ENCODE measurements around the gene MBD1. TPM values are rescaled to one million over a fixed set of nuclear protein-coding genes. Genes with fewer than 3 reads are reported as not detected.

The MBD1 gene
- total and polyA plus RNA-seq, 10 of the 15 experiments (the other 5 are each of a cell fraction or from before 2014, with no cell fraction given): 8.4 to 97.7 (median 59.9) TPM

- TF ChIP-seq PAX8 (IDR thresholded peaks at IDR 0.05): no peak
- TF ChIP-seq MLLT1 (IDR thresholded peaks at IDR 0.05): no peak
Observed at GRCh38 chr18:50285071-50285470, 3.7 kb upstream of the MBD1 start (continued).

DNA sequence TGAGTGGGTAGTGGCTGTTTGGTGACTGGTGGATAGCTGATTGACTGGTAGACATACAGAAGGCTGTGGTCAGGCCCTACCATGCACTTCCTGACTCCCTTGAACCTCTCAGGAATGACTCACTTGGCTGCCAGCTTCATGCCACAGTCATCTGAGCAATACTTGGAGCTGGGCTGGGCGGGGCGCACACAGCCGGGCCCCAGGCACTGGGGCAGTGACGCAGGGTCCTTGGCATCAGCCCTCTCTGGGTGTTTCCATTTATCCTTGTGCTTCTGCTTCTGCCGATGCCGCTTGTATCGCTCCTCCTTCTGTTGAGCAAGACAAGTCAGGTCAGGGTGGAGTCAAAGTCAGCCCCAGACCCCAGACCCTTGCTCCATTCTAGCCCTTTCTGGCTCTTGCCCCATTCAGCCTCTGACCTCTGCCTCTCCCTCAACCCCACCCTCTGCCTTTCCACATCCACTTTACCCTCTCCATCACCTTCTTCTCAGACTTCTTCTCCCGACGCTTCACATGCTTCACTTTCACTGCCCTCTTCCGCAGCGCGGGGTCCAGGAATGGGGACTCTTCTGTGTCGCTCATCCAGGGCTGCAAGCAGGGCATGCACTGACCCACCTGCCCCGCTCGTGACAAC lies 3.0 kb upstream of the MBD1 start:
- H2AFZ ChIP-seq (ENCODE audit: control insufficient read depth, low read depth, low read length): no peak overlapping the region
- peaks cover 42% of the 10 kb centered on the region for H3K79me2 ChIP-seq (ENCODE audit: control insufficient read depth, insufficient read depth, low read length)
- no peak overlapping the region for H3K4me3 ChIP-seq
- WGBS (ENCODE audit: insufficient coverage, insufficient replicate concordance, low lambda C conversion rate, missing lambda C conversion rate): over 99% methylated on average over 15 of the region's 15 CpGs
- no TSS peak for BruUV-seq (replicated peaks)
- ATAC-seq (no peak), DNase-seq (ENCODE audit: low read depth, low spot score) (no peak), FAIRE-seq (no peak)
- ChIA-PET SMC1A (ENCODE audit: uncharacterized antibody, unreplicated experiment) (interaction anchor here (1.2 kb wide), 1 partner anchor 73 kb away, joined by 4 read pairs; no protein-coding TSS in a partner anchor), POLR2A (no interaction called here), CTCF (no interaction called here), RAD21 (ENCODE audit: unreplicated experiment) (interaction anchor here (3.9 kb wide), 1 partner anchor 72 kb away, joined by 49 read pairs; no protein-coding TSS in a partner anchor)
- H3K9me3 ChIP-seq (replicated peaks; ENCODE audit: control insufficient read depth, insufficient read depth, low read length): no peaks in the 10 kb centered on the region
- peaks cover 17% of the 10 kb centered on the region for H3K4me1 ChIP-seq (ENCODE audit: control insufficient read depth, insufficient read depth, low read length)
- no peak for TF ChIP-seq SUPT20H (IDR thresholded peaks at IDR 0.05; ENCODE audit: borderline replicate concordance, control insufficient read depth, low read depth, low read length)
- no peak for TF ChIP-seq MTA2 (IDR thresholded peaks at IDR 0.05; ENCODE audit: low read depth)
- no peak for TF ChIP-seq ATF7 (IDR thresholded peaks at IDR 0.05; ENCODE audit: low read depth)
- TF ChIP-seq EZH2 (IDR thresholded peaks at IDR 0.05; ENCODE audit: borderline replicate concordance, control insufficient read depth, low read depth, low read length): no peak
- no peak for TF ChIP-seq PAX5 (IDR thresholded peaks at IDR 0.05; ENCODE audit: borderline replicate concordance, low read depth, low read length)
- no peak for TF ChIP-seq SMARCA5 (IDR thresholded peaks at IDR 0.05)
- TF ChIP-seq ZNF207 (IDR thresholded peaks at IDR 0.05; ENCODE audit: borderline replicate concordance): no peak
- TF ChIP-seq RCOR1 (conservative IDR thresholded peaks at IDR 0.05; ENCODE audit: low read depth, low read length): no peak
- no peak for TF ChIP-seq MYB (IDR thresholded peaks at IDR 0.05; ENCODE audit: borderline replicate concordance, low read depth, low read length)
- no peak for TF ChIP-seq STAT1 (conservative IDR thresholded peaks at IDR 0.05)
- H3K9ac ChIP-seq (ENCODE audit: control insufficient read depth, insufficient read depth, low read length): no peak overlapping the region
- no peak overlapping the region for H3K27ac ChIP-seq (ENCODE audit: control insufficient read depth, insufficient read depth)
- H3K4me2 ChIP-seq (ENCODE audit: control insufficient read depth, insufficient read depth): no peak overlapping the region
- in situ Hi-C loops (cut with MboI) (loop anchor here (10.0 to 25.0 kb wide), 3 partner anchors 70 to 1472 kb away; no protein-coding TSS in a partner anchor), intact Hi-C loops (cut with micrococcal nuclease; ENCODE audit: unreplicated experiment) (loop anchor here (5.0 to 10.0 kb wide), 2 partner anchors 797 to 1330 kb away; partner anchors contain the start of genes C18orf32 and SMAD7)
- no peaks in the 10 kb centered on the region for H4K20me1 ChIP-seq (ENCODE audit: control insufficient read depth, insufficient read depth)
- peaks cover 20 to 34% of the 10 kb centered on the region in 2 experiments; a peak in 3 of 4 replicates for H3K36me3 ChIP-seq (ENCODE audit: control insufficient read depth in 2 of 2, insufficient read depth in 2 of 2, low read length in 1 of 2)
- no peaks in the 10 kb centered on the region for H3K27me3 ChIP-seq (replicated peaks in 1 of 2; ENCODE audit: control insufficient read depth in 2 of 2, insufficient read depth in 2 of 2, low read length in 1 of 2)

Data from GM12878 (cell line).